Keratinocyte (primary cell): ENCODE results near the gene CASKIN2.

Experiments used
- EZH2 ChIP-seq: IDR thresholded peaks from one replicate; pipeline ENCODE4 v1.6.1; 2012; ENCODE audit warnings: inconsistent platforms, mild to moderate bottlenecking, low read length, moderate library complexity
- TF ChIP-seq, protein P1 (sequence below), 3 experiments: IDR thresholded peaks in 1 of 3; conservative IDR thresholded peaks in 1 of 3; optimal IDR thresholded peaks in 1 of 3; 2 replicates in 2 of 3; 3 replicates in 1 of 3; pipeline versions ENCODE3 to v1.5.1; 2011; ENCODE audit warnings: low read length in 3 of 3, mild to moderate bottlenecking in 3 of 3, moderate library complexity in 2 of 3, control low read depth in 1 of 3, inconsistent platforms in 1 of 3; ENCODE audit not compliant: insufficient read depth in 2 of 3; ENCODE audit errors: extremely low read depth in 1 of 3

DNA sequence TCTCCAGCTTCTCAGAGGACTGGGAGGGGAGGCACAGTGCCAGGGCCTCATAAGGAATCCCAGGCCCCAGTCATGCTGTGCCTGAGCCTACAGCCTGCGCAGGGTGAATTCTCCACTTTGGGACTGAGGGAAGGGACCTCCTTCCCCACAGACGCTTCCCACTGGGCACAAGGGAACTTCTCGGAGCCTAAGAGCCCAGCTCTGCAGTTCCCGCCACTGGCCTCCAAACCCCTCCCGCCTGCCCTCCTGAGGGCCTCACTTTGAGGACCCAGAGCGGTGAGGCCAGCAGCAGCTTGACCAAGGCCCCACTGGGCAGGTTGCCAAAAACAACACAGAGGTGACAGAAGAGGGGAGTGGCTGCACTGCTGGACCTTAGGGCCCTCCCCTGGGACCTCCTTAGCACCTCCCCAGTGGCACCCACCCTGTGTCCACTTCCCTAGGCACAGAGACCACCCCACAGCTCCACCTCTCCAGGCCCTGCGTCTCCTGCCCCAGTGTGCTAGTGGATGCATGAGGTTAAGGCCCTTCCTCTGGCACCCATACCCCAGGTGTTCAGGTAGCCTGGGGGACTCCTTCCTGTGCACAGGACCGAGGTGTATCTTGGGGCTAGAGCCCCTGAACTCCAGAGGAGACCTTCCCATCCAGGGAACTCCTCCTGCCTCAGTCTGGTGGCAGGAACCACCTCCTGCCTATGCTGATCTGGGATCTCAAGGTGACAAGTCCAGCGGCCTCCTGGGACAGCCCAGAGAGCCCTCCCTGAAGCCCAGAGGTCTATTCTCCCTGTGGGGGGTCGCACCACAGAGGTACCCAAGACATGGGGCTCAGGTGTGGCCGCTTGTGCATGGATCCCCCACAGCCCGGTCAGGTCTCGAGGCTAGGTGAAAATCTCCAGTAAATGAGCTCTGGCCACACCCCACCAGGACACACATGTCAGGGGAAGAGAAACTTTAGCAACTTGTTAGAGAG lies 3.4 kb downstream of the CASKIN2 start:
- TF ChIP-seq, protein P1, sequence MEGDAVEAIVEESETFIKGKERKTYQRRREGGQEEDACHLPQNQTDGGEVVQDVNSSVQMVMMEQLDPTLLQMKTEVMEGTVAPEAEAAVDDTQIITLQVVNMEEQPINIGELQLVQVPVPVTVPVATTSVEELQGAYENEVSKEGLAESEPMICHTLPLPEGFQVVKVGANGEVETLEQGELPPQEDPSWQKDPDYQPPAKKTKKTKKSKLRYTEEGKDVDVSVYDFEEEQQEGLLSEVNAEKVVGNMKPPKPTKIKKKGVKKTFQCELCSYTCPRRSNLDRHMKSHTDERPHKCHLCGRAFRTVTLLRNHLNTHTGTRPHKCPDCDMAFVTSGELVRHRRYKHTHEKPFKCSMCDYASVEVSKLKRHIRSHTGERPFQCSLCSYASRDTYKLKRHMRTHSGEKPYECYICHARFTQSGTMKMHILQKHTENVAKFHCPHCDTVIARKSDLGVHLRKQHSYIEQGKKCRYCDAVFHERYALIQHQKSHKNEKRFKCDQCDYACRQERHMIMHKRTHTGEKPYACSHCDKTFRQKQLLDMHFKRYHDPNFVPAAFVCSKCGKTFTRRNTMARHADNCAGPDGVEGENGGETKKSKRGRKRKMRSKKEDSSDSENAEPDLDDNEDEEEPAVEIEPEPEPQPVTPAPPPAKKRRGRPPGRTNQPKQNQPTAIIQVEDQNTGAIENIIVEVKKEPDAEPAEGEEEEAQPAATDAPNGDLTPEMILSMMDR (optimal IDR thresholded peaks at IDR 0.05 in 1 of 3, IDR thresholded peaks at IDR 0.05 in 1 of 3, conservative IDR thresholded peaks at IDR 0.05 in 1 of 3; ENCODE audit: extremely low read depth in 1 of 3, insufficient read depth in 2 of 3, low read length in 3 of 3) = no peak
- no peak for TF ChIP-seq EZH2
